GM19372 (cell line): ENCODE data around the gene CTCF.

Source experiments
- ATAC-seq: cut with Tn5 transposase; IDR thresholded peaks from one replicate; pipeline ENCODE4 v1.9.1; 2021; ENCODE audit warnings: mild to moderate bottlenecking, low read depth, moderate library complexity; ENCODE audit not compliant: unreplicated experiment

CTCF gene

GRCh38 chr16:67676939-67677338 is 114.6 kb downstream of the CTCF start:
- no peak for ATAC-seq

- no peak for ATAC-seq
Measured at GRCh38 chr16:67677712-67678111, 115.4 kb downstream of the CTCF start.

- no peak for ATAC-seq
Measured at GRCh38 chr16:67678354-67679023, 116.2 kb downstream of the CTCF start.

- no peak for ATAC-seq
Measured at GRCh38 chr16:67679935-67680897, 117.9 kb downstream of the CTCF start.

- ATAC-seq, result no peak
Measured at GRCh38 chr16:67683767-67684166, 121.4 kb downstream of the CTCF start.

GRCh38 chr16:67685388-67686112 is 123.2 kb downstream of the CTCF start:
- ATAC-seq, result no peak
